Activated T-cell treated with anti-CD3 and anti-CD28 coated beads for 4 hours (primary cell): ENCODE results near the gene EHBP1.

Experiments
- DNase-seq: peaks from one replicate; pipeline ENCODE4 v3.0.0-alpha.2; 2020

The EHBP1 gene

GRCh38 chr2:62895632-62896009 is 190.1 kb downstream of the EHBP1 start:
- DNase-seq: no peak

- no peak for DNase-seq
Observed at GRCh38 chr2:62897187-62897827, 191.8 kb downstream of the EHBP1 start.

GRCh38 chr2:62904344-62904743 is 198.8 kb downstream of the EHBP1 start:
- no peak for DNase-seq

GRCh38 chr2:62908145-62908544 is 202.6 kb downstream of the EHBP1 start:
- DNase-seq: no peak

GRCh38 chr2:62913311-62913710 is 207.8 kb downstream of the EHBP1 start:
- no peak for DNase-seq

GRCh38 chr2:62919041-62919440 is 213.5 kb downstream of the EHBP1 start:
- no peak for DNase-seq

GRCh38 chr2:62920070-62920469 is 214.6 kb downstream of the EHBP1 start:
- no peak for DNase-seq

GRCh38 chr2:62923242-62923641 is 217.7 kb downstream of the EHBP1 start:
- no peak for DNase-seq

GRCh38 chr2:62923881-62924280 is 218.4 kb downstream of the EHBP1 start:
- DNase-seq: no peak

GRCh38 chr2:62928015-62928414 is 222.5 kb downstream of the EHBP1 start:
- DNase-seq: no peak

- no peak for DNase-seq
Observed at GRCh38 chr2:62931536-62931935, 226.0 kb downstream of the EHBP1 start.

- no peak for DNase-seq
Observed at GRCh38 chr2:62933398-62933917, 227.9 kb downstream of the EHBP1 start.

GRCh38 chr2:62934517-62934916 is 229.0 kb downstream of the EHBP1 start:
- DNase-seq: no peak

GRCh38 chr2:62938126-62938525 is 232.6 kb downstream of the EHBP1 start:
- DNase-seq: no peak

GRCh38 chr2:62939735-62940491 is 234.4 kb downstream of the EHBP1 start:
- DNase-seq: no peak

- no peak for DNase-seq
Observed at GRCh38 chr2:62940697-62941096, 235.2 kb downstream of the EHBP1 start.

- DNase-seq: no peak
Observed at GRCh38 chr2:62941413-62941812, 235.9 kb downstream of the EHBP1 start.

GRCh38 chr2:62944362-62944761 is 238.8 kb downstream of the EHBP1 start:
- no peak for DNase-seq

- no peak for DNase-seq
Observed at GRCh38 chr2:62947403-62947802, 241.9 kb downstream of the EHBP1 start.

GRCh38 chr2:62956651-62957050 is 251.1 kb downstream of the EHBP1 start:
- no peak for DNase-seq

- no peak for DNase-seq
Observed at GRCh38 chr2:62958206-62958605, 252.7 kb downstream of the EHBP1 start.

GRCh38 chr2:62964050-62964449 is 258.5 kb downstream of the EHBP1 start:
- DNase-seq: no peak

- no peak for DNase-seq
Observed at GRCh38 chr2:62964671-62965070, 259.2 kb downstream of the EHBP1 start.

GRCh38 chr2:62966991-62967390 is 261.5 kb downstream of the EHBP1 start:
- DNase-seq: no peak

GRCh38 chr2:62968168-62968567 is 262.7 kb downstream of the EHBP1 start:
- DNase-seq: no peak
